Osteoblast (primary cell): ENCODE results near the gene EDC4. TPM values are rescaled to one million over a fixed set of nuclear protein-coding genes. Genes with fewer than 3 reads are reported as not detected.

Experiments used
- DNase-seq: peaks from one replicate; pipeline ENCODE4 v3.0.0; 2011; ENCODE audit warnings: low spot score, mixed read lengths; ENCODE audit not compliant: insufficient read length; ENCODE audit errors: missing footprints
- H2AFZ ChIP-seq: 2 replicates; pipeline ENCODE4 v1.6.0; 2011; ENCODE audit warnings: mild to moderate bottlenecking, low read length
- H3K27ac ChIP-seq: 2 replicates; pipeline ENCODE4 v1.5.1; 2011; ENCODE audit warnings: mild to moderate bottlenecking, low read depth, low read length, moderate library complexity
- H3K27me3 ChIP-seq: 2 replicates; pipeline ENCODE4 v1.6.0; 2012; ENCODE audit warnings: mild to moderate bottlenecking, control low read depth, inconsistent platforms, low read length, moderate library complexity; ENCODE audit not compliant: insufficient read depth
- H3K36me3 ChIP-seq: 2 replicates; pipeline ENCODE4 v1.5.1; 2011; ENCODE audit warnings: mild to moderate bottlenecking, low read length, control low read depth, moderate library complexity; ENCODE audit not compliant: insufficient read depth
- H3K4me1 ChIP-seq: 2 replicates; pipeline ENCODE4 v1.5.1; 2011; ENCODE audit warnings: mild to moderate bottlenecking, low read length, control low read depth, moderate library complexity; ENCODE audit not compliant: insufficient read depth
- H3K4me2 ChIP-seq: 2 replicates; pipeline ENCODE4 v1.6.0; 2011; ENCODE audit warnings: mild to moderate bottlenecking, low read length; ENCODE audit not compliant: insufficient read depth
- H3K4me3 ChIP-seq: fragments of 200-600 bp; sonication (generic); 3 replicates; pipeline ENCODE4 v1.5.1; 2012; ENCODE audit warnings: mild to moderate bottlenecking, low read length, inconsistent platforms; ENCODE audit not compliant: insufficient read depth
- H3K79me2 ChIP-seq: 2 replicates; pipeline ENCODE4 v1.6.0; 2012; ENCODE audit warnings: mild to moderate bottlenecking, low read length, control low read depth, inconsistent platforms; ENCODE audit not compliant: insufficient read depth
- H3K9me3 ChIP-seq: 2 replicates; pipeline ENCODE4 v1.5.1; 2011; ENCODE audit warnings: low read depth, low read length, control low read depth
- H4K20me1 ChIP-seq: 2 replicates; pipeline ENCODE4 v1.6.0; 2012; ENCODE audit warnings: mild to moderate bottlenecking, low read length, control low read depth; ENCODE audit not compliant: insufficient read depth
- CTCF ChIP-seq: IDR thresholded peaks from 2 replicates; pipeline ENCODE4 v1.5.1; 2011; ENCODE audit warnings: mild to moderate bottlenecking, low read depth, low read length, moderate library complexity; ENCODE audit errors: extremely low read depth
- total RNA-seq: library from RNA; depleted of rRNA; stranded (reverse); fragments of >200 nt; gene quantifications from 2 replicates; pipeline ENCODE4 v1.2.3, GENCODE V29; 2012

Gene EDC4
- total RNA-seq, 1 donor: 60.8 TPM

- no peak for TF ChIP-seq CTCF
Measured at GRCh38 chr16:67873435-67874370, 851 bp downstream of the EDC4 start.

GRCh38 chr16:67874372-67874771 is 1.5 kb downstream of the EDC4 start:
- no peaks in the 10 kb centered on the region for H3K27me3 ChIP-seq
- peak; percentile 83 for DNase-seq
- peaks cover 19% of the 10 kb centered on the region for H3K4me1 ChIP-seq
- no peaks in the 10 kb centered on the region for H3K9me3 ChIP-seq
- H4K20me1 ChIP-seq: peaks cover 42% of the 10 kb centered on the region
- H2AFZ ChIP-seq: no peak overlapping the region
- H3K79me2 ChIP-seq: peaks cover 51% of the 10 kb centered on the region
- H3K27ac ChIP-seq: no peak overlapping the region
- peak overlapping the region; percentile 96 for H3K4me3 ChIP-seq
- peak overlapping the region; percentile 94 for H3K4me2 ChIP-seq
- peaks cover 62% of the 10 kb centered on the region for H3K36me3 ChIP-seq
- TF ChIP-seq CTCF: no peak

More at GRCh38 chr16:67873435-67874370, 851 bp downstream of the EDC4 start:
- DNase-seq: peak; percentile 92
- Histone ChIP-seq H3K27me3 (no peaks in the 10 kb centered on the region), H3K9me3 (no peaks in the 10 kb centered on the region), H3K79me2 (peaks cover 53% of the 10 kb centered on the region), H3K4me2 (peak overlapping the region; percentile 94), H2AFZ (peak overlapping the region; percentile 82), H3K27ac (peak overlapping the region; percentile 86), H3K4me3 (peak overlapping the region; percentile 96), H3K36me3 (peaks cover 59% of the 10 kb centered on the region), H3K4me1 (peaks cover 19% of the 10 kb centered on the region), H4K20me1 (peaks cover 42% of the 10 kb centered on the region)

GRCh38 chr16:67877064-67877463 is 4.2 kb downstream of the EDC4 start:
- H3K4me1 ChIP-seq: peaks cover 19% of the 10 kb centered on the region
- H3K79me2 ChIP-seq: peaks cover 51% of the 10 kb centered on the region

More at GRCh38 chr16:67877064-67877463, 4.2 kb downstream of the EDC4 start:
- Histone ChIP-seq H3K27me3 (no peaks in the 10 kb centered on the region), H3K4me2 (no peak overlapping the region), H3K36me3 (peaks cover 69% of the 10 kb centered on the region), H2AFZ (no peak overlapping the region), H3K27ac (no peak overlapping the region), H4K20me1 (peaks cover 44% of the 10 kb centered on the region), H3K9me3 (no peaks in the 10 kb centered on the region), H3K4me3 (no peak overlapping the region)
- no peak for TF ChIP-seq CTCF
- peak; percentile 35 for DNase-seq
